LNCaP clone FGC (cell line): ENCODE data around the gene ABCA7.

ENCODE experiments used
- DNase-seq: peaks from one replicate; pipeline ENCODE4 v3.0.0-alpha.2; 2011; ENCODE audit warnings: low read depth
- H3K4me3 ChIP-seq: 2 replicates; pipeline ENCODE4 v1.5.1; 2011; ENCODE audit warnings: mild to moderate bottlenecking, low read depth, low read length, control low read depth
- TF ChIP-seq, protein P1 (sequence below): IDR thresholded peaks from 2 replicates; pipeline ENCODE4 v1.5.1; 2012; ENCODE audit warnings: mild to moderate bottlenecking; ENCODE audit not compliant: control insufficient read depth, insufficient read depth; ENCODE audit errors: extremely low read depth

Gene ABCA7

GRCh38 chr19:1045247-1045603, 5.3 kb downstream of the ABCA7 start:
- TF ChIP-seq, protein P1, sequence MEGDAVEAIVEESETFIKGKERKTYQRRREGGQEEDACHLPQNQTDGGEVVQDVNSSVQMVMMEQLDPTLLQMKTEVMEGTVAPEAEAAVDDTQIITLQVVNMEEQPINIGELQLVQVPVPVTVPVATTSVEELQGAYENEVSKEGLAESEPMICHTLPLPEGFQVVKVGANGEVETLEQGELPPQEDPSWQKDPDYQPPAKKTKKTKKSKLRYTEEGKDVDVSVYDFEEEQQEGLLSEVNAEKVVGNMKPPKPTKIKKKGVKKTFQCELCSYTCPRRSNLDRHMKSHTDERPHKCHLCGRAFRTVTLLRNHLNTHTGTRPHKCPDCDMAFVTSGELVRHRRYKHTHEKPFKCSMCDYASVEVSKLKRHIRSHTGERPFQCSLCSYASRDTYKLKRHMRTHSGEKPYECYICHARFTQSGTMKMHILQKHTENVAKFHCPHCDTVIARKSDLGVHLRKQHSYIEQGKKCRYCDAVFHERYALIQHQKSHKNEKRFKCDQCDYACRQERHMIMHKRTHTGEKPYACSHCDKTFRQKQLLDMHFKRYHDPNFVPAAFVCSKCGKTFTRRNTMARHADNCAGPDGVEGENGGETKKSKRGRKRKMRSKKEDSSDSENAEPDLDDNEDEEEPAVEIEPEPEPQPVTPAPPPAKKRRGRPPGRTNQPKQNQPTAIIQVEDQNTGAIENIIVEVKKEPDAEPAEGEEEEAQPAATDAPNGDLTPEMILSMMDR, result no peak
- DNase-seq, result no peak
- H3K4me3 ChIP-seq, result no peak overlapping the region

DNA sequence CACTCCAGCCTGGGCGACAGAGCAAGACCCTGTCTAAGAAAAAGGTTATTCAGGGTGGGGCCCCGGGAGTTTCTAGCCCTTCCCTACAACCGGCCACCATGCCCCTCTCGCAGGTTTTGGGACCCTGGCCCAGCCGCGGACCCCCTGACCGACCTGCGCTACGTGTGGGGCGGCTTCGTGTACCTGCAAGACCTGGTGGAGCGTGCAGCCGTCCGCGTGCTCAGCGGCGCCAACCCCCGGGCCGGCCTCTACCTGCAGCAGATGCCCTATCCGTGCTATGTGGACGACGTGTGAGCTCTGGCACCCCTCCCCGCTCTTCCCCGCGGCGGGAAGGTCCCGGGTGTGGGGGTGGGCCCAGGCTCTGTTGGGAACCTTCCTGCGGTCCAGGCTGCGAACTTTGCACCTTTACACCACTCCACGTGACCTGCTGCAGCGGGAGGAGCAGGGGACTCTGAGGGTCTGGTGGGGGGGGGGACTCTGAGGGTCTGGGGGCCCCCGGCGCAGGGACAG, 6.3 kb downstream of the ABCA7 start:
- H3K4me3 ChIP-seq, result no peak overlapping the region
- TF ChIP-seq, protein P1, result no peak
- no peak for DNase-seq

DNA sequence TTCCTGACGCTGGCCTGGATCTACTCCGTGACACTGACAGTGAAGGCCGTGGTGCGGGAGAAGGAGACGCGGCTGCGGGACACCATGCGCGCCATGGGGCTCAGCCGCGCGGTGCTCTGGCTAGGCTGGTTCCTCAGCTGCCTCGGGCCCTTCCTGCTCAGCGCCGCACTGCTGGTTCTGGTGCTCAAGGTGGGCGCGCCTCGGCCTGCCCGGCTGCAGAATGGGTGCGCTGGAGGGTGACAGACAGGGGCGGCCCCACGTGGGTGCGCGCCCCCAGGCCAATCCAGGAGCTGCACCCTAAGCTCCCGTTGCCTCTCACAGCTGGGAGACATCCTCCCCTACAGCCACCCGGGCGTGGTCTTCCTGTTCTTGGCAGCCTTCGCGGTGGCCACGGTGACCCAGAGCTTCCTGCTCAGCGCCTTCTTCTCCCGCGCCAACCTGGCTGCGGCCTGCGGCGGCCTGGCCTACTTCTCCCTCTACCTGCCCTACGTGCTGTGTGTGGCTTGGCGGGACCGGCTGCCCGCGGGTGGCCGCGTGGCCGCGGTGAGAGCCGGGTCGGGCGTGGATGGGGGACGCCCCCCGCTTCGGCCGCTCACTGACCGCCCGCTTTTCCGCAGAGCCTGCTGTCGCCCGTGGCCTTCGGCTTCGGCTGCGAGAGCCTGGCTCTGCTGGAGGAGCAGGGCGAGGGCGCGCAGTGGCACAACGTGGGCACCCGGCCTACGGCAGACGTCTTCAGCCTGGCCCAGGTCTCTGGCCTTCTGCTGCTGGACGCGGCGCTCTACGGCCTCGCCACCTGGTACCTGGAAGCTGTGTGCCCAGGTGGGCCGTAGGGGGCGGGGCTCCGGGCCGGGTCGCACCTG, 7.2 kb downstream of the ABCA7 start:
- TF ChIP-seq, protein P1, result no peak
- DNase-seq, result no peak
- H3K4me3 ChIP-seq, result no peak overlapping the region

DNA sequence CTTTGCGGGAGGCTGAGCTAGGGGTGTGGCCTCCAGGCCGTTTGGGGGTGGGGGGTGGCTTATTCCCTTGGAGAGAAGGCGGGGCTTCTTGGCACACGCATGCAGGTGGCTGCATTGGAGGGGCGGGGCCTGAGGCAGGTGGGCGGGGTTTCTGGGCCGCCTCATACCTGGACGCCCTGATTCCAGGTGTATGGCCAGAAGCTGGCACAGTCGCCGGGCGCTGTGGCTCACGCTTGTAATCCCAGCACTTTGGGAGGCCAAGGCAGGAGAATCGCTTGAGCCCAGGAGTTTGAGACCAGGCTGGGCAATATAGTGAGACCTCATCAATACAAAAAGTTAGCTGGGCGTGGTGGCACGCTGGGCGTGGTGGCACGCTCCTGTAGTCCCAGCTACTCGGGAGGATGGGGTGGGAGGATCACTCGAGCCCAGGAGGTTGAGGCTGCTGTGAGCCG, 7.8 kb downstream of the ABCA7 start:
- DNase-seq, result no peak
- H3K4me3 ChIP-seq, result no peak overlapping the region
- TF ChIP-seq, protein P1, result no peak

DNA sequence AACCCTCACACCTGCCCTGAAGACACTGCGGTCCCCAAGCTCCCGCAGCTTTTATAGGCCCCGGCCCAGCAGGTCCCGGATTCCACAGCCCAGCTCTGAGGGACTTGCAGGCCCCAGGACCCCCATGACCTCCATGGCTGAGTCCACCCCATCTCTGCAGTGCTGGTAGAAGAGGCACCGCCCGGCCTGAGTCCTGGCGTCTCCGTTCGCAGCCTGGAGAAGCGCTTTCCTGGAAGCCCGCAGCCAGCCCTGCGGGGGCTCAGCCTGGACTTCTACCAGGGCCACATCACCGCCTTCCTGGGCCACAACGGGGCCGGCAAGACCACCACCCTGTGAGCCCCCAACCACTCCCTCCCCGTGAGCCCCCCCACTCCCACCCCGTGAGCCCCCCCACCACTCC, 9.2 kb downstream of the ABCA7 start:
- TF ChIP-seq, protein P1, result no peak
- H3K4me3 ChIP-seq, result no peak overlapping the region
- no peak for DNase-seq

GRCh38 chr19:1049800-1050199, 9.9 kb downstream of the ABCA7 start:
- no peak for DNase-seq
- H3K4me3 ChIP-seq, result no peak overlapping the region
- TF ChIP-seq, protein P1, result no peak
